WERI-Rb-1 (cell line): ENCODE data around the gene RSBN1.
"Not testable (repeated sequence)": the region's sequence is repeated elsewhere in the genome, so short reads cannot be mapped to it uniquely, and the experiment has no call there.

Experiments
- DNase-seq: peaks from one replicate; pipeline ENCODE4 v3.0.0-alpha.2; 2020
- H3K27ac ChIP-seq: fragments of 250-450 bp; sonication (Bioruptor Pico); 2 replicates; pipeline ENCODE4 v1.5.1; 2020; ENCODE audit warnings: mild to moderate bottlenecking, moderate library complexity
- H3K27me3 ChIP-seq: fragments of 250-450 bp; sonication (Bioruptor Pico); 2 replicates; pipeline ENCODE4 v1.5.1; 2021; ENCODE audit warnings: mild to moderate bottlenecking, low read depth, moderate library complexity; ENCODE audit not compliant: insufficient read depth, severe bottlenecking
- H3K36me3 ChIP-seq: fragments of 250-450 bp; sonication (Bioruptor Pico); 2 replicates; pipeline ENCODE4 v1.5.1; 2020; ENCODE audit warnings: mild to moderate bottlenecking, moderate library complexity
- H3K4me3 ChIP-seq: 2 replicates; pipeline ENCODE4 v1.5.1; 2011; ENCODE audit warnings: low read depth, mild to moderate bottlenecking, control low read depth, low read length
- H3K9me3 ChIP-seq: fragments of 250-450 bp; sonication (Bioruptor Pico); 2 replicates; pipeline ENCODE4 v1.5.1; 2021; ENCODE audit warnings: mild to moderate bottlenecking, moderate library complexity; ENCODE audit not compliant: severe bottlenecking
- CTCF ChIP-seq: IDR thresholded peaks from 2 replicates; pipeline ENCODE4 v1.5.1; 2011; ENCODE audit warnings: low read depth, mild to moderate bottlenecking, control low read depth, inconsistent platforms, low read length

RSBN1 gene

GRCh38 chr1:113742515-113742914 lies 69.8 kb downstream of the RSBN1 start:
- peaks cover 19% of the 10 kb centered on the region for H3K36me3 ChIP-seq
- H3K27ac ChIP-seq = no peak overlapping the region
- H3K4me3 ChIP-seq = no peak overlapping the region
- no peak for TF ChIP-seq CTCF
- H3K9me3 ChIP-seq = peaks cover 4% of the 10 kb centered on the region
- DNase-seq = no peak
- no peaks in the 10 kb centered on the region for H3K27me3 ChIP-seq

- no peaks in the 10 kb centered on the region for H3K9me3 ChIP-seq
- peaks cover 26% of the 10 kb centered on the region; the same call in 1 of the 2 replicates for H3K36me3 ChIP-seq
- H3K27ac ChIP-seq = no peak overlapping the region
- no peak overlapping the region for H3K4me3 ChIP-seq
- no peak for DNase-seq
- no peak for TF ChIP-seq CTCF
- H3K27me3 ChIP-seq = no peaks in the 10 kb centered on the region
These were observed 77.8 kb downstream of the RSBN1 start for GRCh38 chr1:113734357-113735055.

GRCh38 chr1:113732802-113733201 lies 79.5 kb downstream of the RSBN1 start:
- DNase-seq = no peak
- H3K9me3 ChIP-seq = no peaks in the 10 kb centered on the region
- no peak overlapping the region for H3K4me3 ChIP-seq
- no peak overlapping the region for H3K27ac ChIP-seq
- H3K36me3 ChIP-seq = peaks cover 23% of the 10 kb centered on the region; the same call in 1 of the 2 replicates
- no peak for TF ChIP-seq CTCF
- H3K27me3 ChIP-seq = no peaks in the 10 kb centered on the region

GRCh38 chr1:113721010-113721409 lies 91.3 kb downstream of the RSBN1 start:
- H3K9me3 ChIP-seq = peaks cover 6% of the 10 kb centered on the region
- H3K27ac ChIP-seq = no peak overlapping the region
- H3K27me3 ChIP-seq = no peaks in the 10 kb centered on the region
- peaks cover 47% of the 10 kb centered on the region for H3K36me3 ChIP-seq
- no peak overlapping the region for H3K4me3 ChIP-seq
- DNase-seq = no peak
- TF ChIP-seq CTCF = no peak

- not testable (repeated sequence) for H3K27me3 ChIP-seq, DNase-seq, H3K27ac ChIP-seq, H3K4me3 ChIP-seq, H3K9me3 ChIP-seq
- H3K36me3 ChIP-seq = peaks cover 41% of the 10 kb centered on the region
These were observed 93.7 kb downstream of the RSBN1 start for GRCh38 chr1:113718621-113719020.

- not testable (repeated sequence) for DNase-seq, H3K9me3 ChIP-seq
- peaks cover 43% of the 10 kb centered on the region for H3K36me3 ChIP-seq
These were observed 94.8 kb downstream of the RSBN1 start for GRCh38 chr1:113717506-113717905.

More at GRCh38 chr1:113717506-113717905, 94.8 kb downstream of the RSBN1 start:
- H3K4me3 ChIP-seq, H3K27ac ChIP-seq, H3K27me3 ChIP-seq: not testable (repeated sequence)
